Measurements from ENCODE around the gene SELENOV. TPM values are rescaled to one million over a fixed set of nuclear protein-coding genes. Genes with fewer than 3 reads are reported as not detected.

Gene SELENOV
- polyA plus RNA-seq, 3 donors = not detected

DNA sequence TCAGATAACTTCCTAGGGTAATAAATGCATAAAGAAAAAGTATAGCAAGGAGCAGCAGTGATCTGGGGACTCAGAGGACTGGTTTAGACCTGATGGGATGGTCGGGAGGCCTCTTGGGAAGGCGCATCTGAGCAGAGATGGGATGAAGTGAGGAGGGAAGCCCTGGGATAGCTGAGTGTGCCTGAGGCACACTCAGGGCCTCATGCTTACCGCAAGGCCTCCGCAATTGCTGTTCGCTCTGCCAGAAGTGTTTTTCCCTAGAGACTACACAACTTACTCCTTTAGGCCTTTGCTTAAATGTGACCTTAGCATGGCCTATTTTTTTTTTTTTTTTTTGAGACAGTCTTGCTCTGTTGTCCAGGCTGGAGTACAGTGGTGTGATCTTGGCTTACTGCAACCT, 20.3 kb upstream of the SELENOV start:
- Histone ChIP-seq H4K20me1 (ENCODE audit: insufficient read depth, low read length) (no peaks in the 10 kb centered on the region), H3K79me2 (ENCODE audit: insufficient read depth, low read length) (no peaks in the 10 kb centered on the region), H3K4me2 (replicated peaks; ENCODE audit: extremely low read depth, low read length, poor library complexity, severe bottlenecking) (no peak overlapping the region), H3K36me3 (replicated peaks in 1 of 2; ENCODE audit: control insufficient read depth in 1 of 2, insufficient read depth in 2 of 2, low read length in 2 of 2) (peaks cover 12 to 19% of the 10 kb centered on the region in 2 donors), H3K4me1 (ENCODE audit: control insufficient read depth in 1 of 2, insufficient read depth in 2 of 2, low read length in 2 of 2) (peaks cover 0 to 5% of the 10 kb centered on the region in 2 donors), H3K4me3 (replicated peaks in 1 of 3; ENCODE audit: low read depth in 2 of 3, low read length in 3 of 3) (no peak overlapping the region), H3K9me3 (replicated peaks in 1 of 2; ENCODE audit: control insufficient read depth in 1 of 2, insufficient read depth in 1 of 2, low read length in 2 of 2) (peaks cover 0 to 7% of the 10 kb centered on the region in 2 donors), H3K27me3 (ENCODE audit: control insufficient read depth in 2 of 2, insufficient read depth in 2 of 2, low read length in 2 of 2) (peaks cover 19 to 32% of the 10 kb centered on the region in 2 donors), H2AFZ (ENCODE audit: insufficient read depth, low read depth, low read length, poor library complexity, severe bottlenecking) (no peak overlapping the region), H3K9ac (ENCODE audit: insufficient read depth, low read length, poor library complexity, severe bottlenecking) (no peak overlapping the region), H3K27ac (ENCODE audit: low read depth in 1 of 2, low read length in 2 of 2) (no peak overlapping the region)
- no peak for DNase-seq
- intact Hi-C loops (cut with micrococcal nuclease) = loop anchor here in 1 of 2 donors (10.0 kb wide), 1 partner anchor 180 kb away; no protein-coding TSS in a partner anchor
- peaks cover 19 to 21% of the 10 kb centered on the region in 2 donors for H3K36me3 Mint-ChIP-seq
- H3K4me1 Mint-ChIP-seq = peaks cover 8% of the 10 kb centered on the region
- H3K9me3 Mint-ChIP-seq = peaks cover 0 to 14% (median 3%) of the 10 kb centered on the region in 7 donors
- 100% methylated on average over 2 of the region's 5 CpGs for WGBS (ENCODE audit: insufficient coverage)
- H3K27me3 Mint-ChIP-seq (ENCODE audit: low read depth in 3 of 3) = peaks cover 38 to 44% (median 43%) of the 10 kb centered on the region in 3 donors
- H3K4me3 Mint-ChIP-seq = no peak overlapping the region
- TF ChIP-seq, protein P1, sequence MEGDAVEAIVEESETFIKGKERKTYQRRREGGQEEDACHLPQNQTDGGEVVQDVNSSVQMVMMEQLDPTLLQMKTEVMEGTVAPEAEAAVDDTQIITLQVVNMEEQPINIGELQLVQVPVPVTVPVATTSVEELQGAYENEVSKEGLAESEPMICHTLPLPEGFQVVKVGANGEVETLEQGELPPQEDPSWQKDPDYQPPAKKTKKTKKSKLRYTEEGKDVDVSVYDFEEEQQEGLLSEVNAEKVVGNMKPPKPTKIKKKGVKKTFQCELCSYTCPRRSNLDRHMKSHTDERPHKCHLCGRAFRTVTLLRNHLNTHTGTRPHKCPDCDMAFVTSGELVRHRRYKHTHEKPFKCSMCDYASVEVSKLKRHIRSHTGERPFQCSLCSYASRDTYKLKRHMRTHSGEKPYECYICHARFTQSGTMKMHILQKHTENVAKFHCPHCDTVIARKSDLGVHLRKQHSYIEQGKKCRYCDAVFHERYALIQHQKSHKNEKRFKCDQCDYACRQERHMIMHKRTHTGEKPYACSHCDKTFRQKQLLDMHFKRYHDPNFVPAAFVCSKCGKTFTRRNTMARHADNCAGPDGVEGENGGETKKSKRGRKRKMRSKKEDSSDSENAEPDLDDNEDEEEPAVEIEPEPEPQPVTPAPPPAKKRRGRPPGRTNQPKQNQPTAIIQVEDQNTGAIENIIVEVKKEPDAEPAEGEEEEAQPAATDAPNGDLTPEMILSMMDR (IDR thresholded peaks at IDR 0.05) = no peak
- H3K27ac Mint-ChIP-seq = no peak overlapping the region

DNA sequence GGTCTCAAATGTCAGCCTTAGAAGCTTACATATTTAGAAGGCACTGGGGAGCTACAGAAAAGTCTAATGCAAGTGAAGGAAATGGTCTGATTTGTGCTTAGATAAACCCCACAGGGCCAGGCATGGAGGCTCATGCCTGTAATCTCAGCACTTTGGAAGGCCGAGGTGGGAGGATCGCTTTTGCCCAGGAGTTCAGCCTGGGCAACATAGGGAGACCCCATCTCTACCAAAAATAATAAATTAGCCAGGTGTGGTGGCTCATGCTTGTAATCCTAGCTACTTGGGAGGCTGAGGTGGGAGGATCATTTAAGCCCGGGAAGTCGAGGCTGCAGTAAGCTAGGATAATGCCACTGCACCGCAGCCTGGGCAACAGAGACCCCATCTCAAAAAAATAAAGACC, 18.9 kb upstream of the SELENOV start:
- peaks cover 0 to 20% (median 3%) of the 10 kb centered on the region in 7 donors for H3K9me3 Mint-ChIP-seq
- H3K36me3 ChIP-seq (replicated peaks in 1 of 2; ENCODE audit: control insufficient read depth in 1 of 2, insufficient read depth in 2 of 2, low read length in 2 of 2) = peaks cover under 1 to 8% of the 10 kb centered on the region in 2 donors
- no peak overlapping the region for H3K27ac ChIP-seq (ENCODE audit: low read depth in 1 of 2, low read length in 2 of 2)
- peaks cover 0 to 7% of the 10 kb centered on the region in 2 donors for H3K9me3 ChIP-seq (replicated peaks in 1 of 2; ENCODE audit: control insufficient read depth in 1 of 2, insufficient read depth in 1 of 2, low read length in 2 of 2)
- no peak overlapping the region for H2AFZ ChIP-seq (ENCODE audit: insufficient read depth, low read depth, low read length, poor library complexity, severe bottlenecking)
- H4K20me1 ChIP-seq (ENCODE audit: insufficient read depth, low read length) = no peaks in the 10 kb centered on the region
- peaks cover 30 to 46% of the 10 kb centered on the region in 2 donors for H3K27me3 ChIP-seq (ENCODE audit: control insufficient read depth in 2 of 2, insufficient read depth in 2 of 2, low read length in 2 of 2)
- H3K36me3 Mint-ChIP-seq = peaks cover 8 to 12% of the 10 kb centered on the region in 2 donors
- intact Hi-C loops (cut with micrococcal nuclease) = loop anchor here in 1 of 2 donors (10.0 kb wide), 1 partner anchor 179 kb away; no protein-coding TSS in a partner anchor
- H3K4me1 ChIP-seq (ENCODE audit: control insufficient read depth in 1 of 2, insufficient read depth in 2 of 2, low read length in 2 of 2) = peaks cover 0 to 5% of the 10 kb centered on the region in 2 donors
- H3K4me1 Mint-ChIP-seq = peaks cover 8% of the 10 kb centered on the region
- H3K27me3 Mint-ChIP-seq (ENCODE audit: low read depth in 3 of 3) = peaks cover 52 to 58% (median 57%) of the 10 kb centered on the region in 3 donors
- no peak overlapping the region for H3K27ac Mint-ChIP-seq
- TF ChIP-seq, protein P1 (IDR thresholded peaks at IDR 0.05) = no peak
- H3K4me3 ChIP-seq (replicated peaks in 1 of 3; ENCODE audit: low read depth in 2 of 3, low read length in 3 of 3) = no peak overlapping the region
- no CpG with 5 or more reads among the region's 5 CpGs for WGBS (ENCODE audit: insufficient coverage)
- DNase-seq = no peak
- no peaks in the 10 kb centered on the region for H3K79me2 ChIP-seq (ENCODE audit: insufficient read depth, low read length)
- H3K9ac ChIP-seq (ENCODE audit: insufficient read depth, low read length, poor library complexity, severe bottlenecking) = no peak overlapping the region
- no peak overlapping the region for H3K4me2 ChIP-seq (replicated peaks; ENCODE audit: extremely low read depth, low read length, poor library complexity, severe bottlenecking)
- H3K4me3 Mint-ChIP-seq = no peak overlapping the region
